Measurements from ENCODE around the gene SUMO3. TPM values are rescaled to one million over a fixed set of nuclear protein-coding genes. Genes with fewer than 3 reads are reported as not detected.

SUMO3 gene
- total RNA-seq, 1 experiment from 2014 or later: 82.9 TPM

- H3K4ac ChIP-seq (ENCODE audit: low read depth, low read length): no peak overlapping the region
- no peak overlapping the region for H4K91ac ChIP-seq (ENCODE audit: insufficient read length, low read depth, low read length)
- WGBS (ENCODE audit: extremely low coverage, insufficient read length, low lambda C conversion rate): no CpG with 5 or more reads among the region's 34 CpGs
- Mint-ChIP-seq H3K9me3 (no peaks in the 10 kb centered on the region), H3K4me3 (no peak overlapping the region), H3K4me1 (no peaks in the 10 kb centered on the region), H3K36me3 (ENCODE audit: insufficient read depth in 1 of 3, low read depth in 3 of 3) (peaks cover 41 to 85% (median 74%) of the 10 kb centered on the region in 3 experiments; a peak in 6 of 7 replicates), H3K27ac (peak overlapping the region in 1 of 3 experiments; percentile 78; a peak in 2 of 7 replicates), H3K27me3 (ENCODE audit: low read depth) (no peaks in the 10 kb centered on the region)
- no peak overlapping the region for H2BK12ac ChIP-seq (ENCODE audit: insufficient read length, low read depth, low read length)
- H4K5ac ChIP-seq (ENCODE audit: insufficient read length, low read depth, low read length): no peak overlapping the region
- no peak overlapping the region for H2BK15ac ChIP-seq (ENCODE audit: low read depth, low read length)
- H3K4me2 ChIP-seq (ENCODE audit: insufficient read depth, insufficient read length, low read length): no peak overlapping the region
- no peak overlapping the region for H4K8ac ChIP-seq (replicated peaks; ENCODE audit: insufficient read length, low read depth, low read length)
- DNase-seq: no peak
- no peak overlapping the region for H2BK120ac ChIP-seq (ENCODE audit: low read depth, low read length, poor library complexity, severe bottlenecking)
- H3K23ac ChIP-seq (ENCODE audit: insufficient read length, low read depth, low read length): no peak overlapping the region
- peaks cover 2% of the 10 kb centered on the region; the same call in 1 of the 2 replicates for H3K79me2 ChIP-seq (ENCODE audit: insufficient read depth, low read length)
- H4K20me1 ChIP-seq (ENCODE audit: control insufficient read depth, insufficient read depth, insufficient read length): no peaks in the 10 kb centered on the region
- no peaks in the 10 kb centered on the region for H3K23me2 ChIP-seq (ENCODE audit: insufficient read length, low read depth, low read length, poor library complexity, severe bottlenecking)
- no peak overlapping the region for H3K9ac ChIP-seq (ENCODE audit: extremely low read depth, insufficient read length, low read length)
- TF ChIP-seq, protein P1, sequence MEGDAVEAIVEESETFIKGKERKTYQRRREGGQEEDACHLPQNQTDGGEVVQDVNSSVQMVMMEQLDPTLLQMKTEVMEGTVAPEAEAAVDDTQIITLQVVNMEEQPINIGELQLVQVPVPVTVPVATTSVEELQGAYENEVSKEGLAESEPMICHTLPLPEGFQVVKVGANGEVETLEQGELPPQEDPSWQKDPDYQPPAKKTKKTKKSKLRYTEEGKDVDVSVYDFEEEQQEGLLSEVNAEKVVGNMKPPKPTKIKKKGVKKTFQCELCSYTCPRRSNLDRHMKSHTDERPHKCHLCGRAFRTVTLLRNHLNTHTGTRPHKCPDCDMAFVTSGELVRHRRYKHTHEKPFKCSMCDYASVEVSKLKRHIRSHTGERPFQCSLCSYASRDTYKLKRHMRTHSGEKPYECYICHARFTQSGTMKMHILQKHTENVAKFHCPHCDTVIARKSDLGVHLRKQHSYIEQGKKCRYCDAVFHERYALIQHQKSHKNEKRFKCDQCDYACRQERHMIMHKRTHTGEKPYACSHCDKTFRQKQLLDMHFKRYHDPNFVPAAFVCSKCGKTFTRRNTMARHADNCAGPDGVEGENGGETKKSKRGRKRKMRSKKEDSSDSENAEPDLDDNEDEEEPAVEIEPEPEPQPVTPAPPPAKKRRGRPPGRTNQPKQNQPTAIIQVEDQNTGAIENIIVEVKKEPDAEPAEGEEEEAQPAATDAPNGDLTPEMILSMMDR (conservative IDR thresholded peaks at IDR 0.05): no peak
- H3K14ac ChIP-seq (ENCODE audit: insufficient read depth, low read length): no peak overlapping the region
- no peaks in the 10 kb centered on the region for H3K4me1 ChIP-seq (ENCODE audit: insufficient read depth, low read length)
- H3K27me3 ChIP-seq (ENCODE audit: insufficient read depth, low read length): no peaks in the 10 kb centered on the region
- H3K18ac ChIP-seq (ENCODE audit: insufficient read length, low read depth, low read length): no peak overlapping the region
- no peak overlapping the region for H2AK5ac ChIP-seq (ENCODE audit: insufficient read length, low read length)
- H2AFZ ChIP-seq (ENCODE audit: low read length): no peak overlapping the region
- H3K27ac ChIP-seq (ENCODE audit: insufficient read length, low read depth, low read length): no peak overlapping the region
- no peaks in the 10 kb centered on the region for H3K9me3 ChIP-seq (ENCODE audit: control insufficient read depth, low read depth, low read length)
- H2BK5ac ChIP-seq (ENCODE audit: insufficient read length, low read length): no peak overlapping the region
- no peak overlapping the region for H3K56ac ChIP-seq (ENCODE audit: insufficient read length, low read depth, low read length)
- no peak overlapping the region for H2BK20ac ChIP-seq (ENCODE audit: low read depth, low read length, poor library complexity, severe bottlenecking)
- H3T11ph ChIP-seq (ENCODE audit: low read length): no peak overlapping the region
- no peaks in the 10 kb centered on the region for H3K79me1 ChIP-seq (ENCODE audit: insufficient read depth, low read depth, low read length, poor library complexity, severe bottlenecking)
Observed at GRCh38 chr21:44853601-44854390, 35.9 kb upstream of the SUMO3 start.
